IMR-90 (cell line): ENCODE results near the gene ROBO1.
A peak's percentile ranks its signal among the peaks of the same experiment; 100 is the strongest.

Source experiments
- BHLHE40 ChIP-seq: fragments of 150-350 bp; IDR thresholded peaks from 2 replicates; pipeline ENCODE4 v1.6.1; 2016; ENCODE audit warnings: mild to moderate bottlenecking, low read depth, low read length
- CEBPB ChIP-seq: IDR thresholded peaks from 2 replicates; pipeline ENCODE4 v1.6.1; 2012; ENCODE audit warnings: low read depth, low read length, improper control_type of control experiment
- CHD1 ChIP-seq: IDR thresholded peaks from 2 replicates; pipeline ENCODE4 v1.6.1; 2012; ENCODE audit warnings: low read depth, low read length, improper control_type of control experiment
- FOS ChIP-seq: fragments of 150-350 bp; IDR thresholded peaks from 2 replicates; pipeline ENCODE4 v1.6.1; 2016; ENCODE audit warnings: low read depth, low read length
- MAFK ChIP-seq: IDR thresholded peaks from 2 replicates; pipeline ENCODE4 v1.6.1; 2012; ENCODE audit warnings: low read depth, low read length, improper control_type of control experiment
- MAZ ChIP-seq: IDR thresholded peaks from 2 replicates; pipeline ENCODE4 v1.6.1; 2012; ENCODE audit warnings: low read depth, mild to moderate bottlenecking, low read length, improper control_type of control experiment, moderate library complexity, borderline replicate concordance
- MXI1 ChIP-seq: IDR thresholded peaks from 2 replicates; pipeline ENCODE4 v1.6.1; 2012; ENCODE audit warnings: low read depth, mild to moderate bottlenecking, low read length, moderate library complexity, borderline replicate concordance
- POLR2A ChIP-seq: IDR thresholded peaks from 2 replicates; pipeline ENCODE4 v1.6.1; 2012; ENCODE audit warnings: mild to moderate bottlenecking, low read depth, low read length
- RAD21 ChIP-seq: IDR thresholded peaks from 2 replicates; pipeline ENCODE4 v1.6.1; 2012; ENCODE audit warnings: low read length, improper control_type of control experiment
- RFX5 ChIP-seq: IDR thresholded peaks from 2 replicates; pipeline ENCODE4 v1.8.0; 2012; ENCODE audit warnings: low read depth, mild to moderate bottlenecking, low read length, moderate library complexity
- SMC3 ChIP-seq: fragments of 150-350 bp; IDR thresholded peaks from 2 replicates; pipeline ENCODE4 v1.6.1; 2016; ENCODE audit warnings: low read depth, mild to moderate bottlenecking, antibody characterized with exemption, low read length, moderate library complexity
- TF ChIP-seq, protein P1 (sequence below): conservative IDR thresholded peaks from 2 replicates; pipeline ENCODE4 v1.5.1; 2012; ENCODE audit warnings: mild to moderate bottlenecking, low read depth, low read length, improper control_type of control experiment
- TF ChIP-seq, protein P2 (sequence below): fragments of 150-350 bp; IDR thresholded peaks from 2 replicates; pipeline ENCODE4 v1.6.1; 2017; ENCODE audit warnings: mild to moderate bottlenecking, antibody characterized with exemption, low read length, low read depth
- TF ChIP-seq, protein P3 (sequence below): fragments of 150-350 bp; IDR thresholded peaks from 2 replicates; pipeline ENCODE4 v1.6.1; 2016; ENCODE audit warnings: low read depth, mild to moderate bottlenecking, low read length, moderate library complexity, borderline replicate concordance

DNA sequence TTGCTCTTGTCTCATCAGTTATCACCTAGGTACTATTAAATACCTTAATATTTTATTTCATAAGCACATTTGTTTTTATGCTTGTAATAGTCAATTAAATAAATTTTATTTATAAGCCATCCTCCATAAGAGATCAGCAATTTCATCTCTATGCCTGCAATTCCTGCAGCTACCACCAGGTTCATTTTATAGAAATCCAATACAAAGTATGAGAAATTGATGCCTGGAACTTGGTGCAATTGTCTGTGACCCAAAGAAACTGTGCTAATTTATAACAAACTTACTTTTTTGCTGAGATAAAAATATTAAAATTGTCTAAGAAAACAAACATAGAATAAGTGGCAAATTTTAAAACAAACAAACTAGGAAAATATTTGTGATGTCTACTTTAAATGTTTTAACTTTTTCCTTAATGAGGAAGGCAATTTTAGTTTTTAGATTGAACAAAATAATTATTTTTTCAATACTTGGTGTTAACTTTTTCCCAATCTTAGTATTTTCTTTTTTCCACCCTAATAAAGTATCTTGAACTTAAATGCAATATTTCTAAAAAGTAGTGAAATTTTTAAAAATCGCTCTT, 1026.6 kb downstream of the ROBO1 start:
- TF ChIP-seq, protein P1, sequence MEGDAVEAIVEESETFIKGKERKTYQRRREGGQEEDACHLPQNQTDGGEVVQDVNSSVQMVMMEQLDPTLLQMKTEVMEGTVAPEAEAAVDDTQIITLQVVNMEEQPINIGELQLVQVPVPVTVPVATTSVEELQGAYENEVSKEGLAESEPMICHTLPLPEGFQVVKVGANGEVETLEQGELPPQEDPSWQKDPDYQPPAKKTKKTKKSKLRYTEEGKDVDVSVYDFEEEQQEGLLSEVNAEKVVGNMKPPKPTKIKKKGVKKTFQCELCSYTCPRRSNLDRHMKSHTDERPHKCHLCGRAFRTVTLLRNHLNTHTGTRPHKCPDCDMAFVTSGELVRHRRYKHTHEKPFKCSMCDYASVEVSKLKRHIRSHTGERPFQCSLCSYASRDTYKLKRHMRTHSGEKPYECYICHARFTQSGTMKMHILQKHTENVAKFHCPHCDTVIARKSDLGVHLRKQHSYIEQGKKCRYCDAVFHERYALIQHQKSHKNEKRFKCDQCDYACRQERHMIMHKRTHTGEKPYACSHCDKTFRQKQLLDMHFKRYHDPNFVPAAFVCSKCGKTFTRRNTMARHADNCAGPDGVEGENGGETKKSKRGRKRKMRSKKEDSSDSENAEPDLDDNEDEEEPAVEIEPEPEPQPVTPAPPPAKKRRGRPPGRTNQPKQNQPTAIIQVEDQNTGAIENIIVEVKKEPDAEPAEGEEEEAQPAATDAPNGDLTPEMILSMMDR = peak; percentile 16; the same call in 1 of the 2 replicates
- TF ChIP-seq CEBPB (no peak), RFX5 (no peak), POLR2A (no peak), BHLHE40 (no peak), MXI1 (no peak), RAD21 (no peak), SMC3 (no peak), CHD1 (no peak), MAZ (no peak), FOS (no peak), MAFK (no peak)
- TF ChIP-seq, protein P2, sequence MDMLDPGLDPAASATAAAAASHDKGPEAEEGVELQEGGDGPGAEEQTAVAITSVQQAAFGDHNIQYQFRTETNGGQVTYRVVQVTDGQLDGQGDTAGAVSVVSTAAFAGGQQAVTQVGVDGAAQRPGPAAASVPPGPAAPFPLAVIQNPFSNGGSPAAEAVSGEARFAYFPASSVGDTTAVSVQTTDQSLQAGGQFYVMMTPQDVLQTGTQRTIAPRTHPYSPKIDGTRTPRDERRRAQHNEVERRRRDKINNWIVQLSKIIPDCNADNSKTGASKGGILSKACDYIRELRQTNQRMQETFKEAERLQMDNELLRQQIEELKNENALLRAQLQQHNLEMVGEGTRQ = no peak
- TF ChIP-seq, protein P3, sequence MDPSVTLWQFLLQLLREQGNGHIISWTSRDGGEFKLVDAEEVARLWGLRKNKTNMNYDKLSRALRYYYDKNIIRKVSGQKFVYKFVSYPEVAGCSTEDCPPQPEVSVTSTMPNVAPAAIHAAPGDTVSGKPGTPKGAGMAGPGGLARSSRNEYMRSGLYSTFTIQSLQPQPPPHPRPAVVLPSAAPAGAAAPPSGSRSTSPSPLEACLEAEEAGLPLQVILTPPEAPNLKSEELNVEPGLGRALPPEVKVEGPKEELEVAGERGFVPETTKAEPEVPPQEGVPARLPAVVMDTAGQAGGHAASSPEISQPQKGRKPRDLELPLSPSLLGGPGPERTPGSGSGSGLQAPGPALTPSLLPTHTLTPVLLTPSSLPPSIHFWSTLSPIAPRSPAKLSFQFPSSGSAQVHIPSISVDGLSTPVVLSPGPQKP = no peak
